HT-29 (cell line): Measurements from ENCODE around the gene IGSF21. TPM values are rescaled to one million over a fixed set of nuclear protein-coding genes. Genes with fewer than 3 reads are reported as not detected.

ENCODE experiments used
- DNase-seq: peaks from one replicate; pipeline ENCODE4 v3.0.0-alpha.2; 2015; ENCODE audit warnings: low spot score
- total RNA-seq: library from RNA; depleted of rRNA; stranded (reverse); fragments of >200 nt; shearing (Covaris generic); gene quantifications from 2 replicates; pipeline ENCODE4 v1.2.3, GENCODE V29; 2014

IGSF21 gene
- total RNA-seq, 1 experiment from 2014 or later = not detected

GRCh38 chr1:18205319-18205718 is 97.7 kb downstream of the IGSF21 start:
- DNase-seq = no peak

- DNase-seq = no peak
These were observed 104.2 kb downstream of the IGSF21 start for GRCh38 chr1:18211764-18212163.

GRCh38 chr1:18217398-18218043 is 109.9 kb downstream of the IGSF21 start:
- DNase-seq = peak; percentile 45

- no peak for DNase-seq
These were observed 122.0 kb downstream of the IGSF21 start for GRCh38 chr1:18229625-18230024.

GRCh38 chr1:18230321-18230720 is 122.7 kb downstream of the IGSF21 start:
- no peak for DNase-seq

- DNase-seq = no peak
These were observed 123.2 kb downstream of the IGSF21 start for GRCh38 chr1:18230840-18231239.

GRCh38 chr1:18232052-18232451 is 124.5 kb downstream of the IGSF21 start:
- DNase-seq = no peak

- no peak for DNase-seq
These were observed 125.7 kb downstream of the IGSF21 start for GRCh38 chr1:18233176-18233864.

GRCh38 chr1:18234790-18235242 is 127.2 kb downstream of the IGSF21 start:
- peak; percentile 87 for DNase-seq

GRCh38 chr1:18237371-18237770 is 129.8 kb downstream of the IGSF21 start:
- DNase-seq = no peak

- no peak for DNase-seq
These were observed 130.6 kb downstream of the IGSF21 start for GRCh38 chr1:18238190-18238589.

- no peak for DNase-seq
These were observed 132.1 kb downstream of the IGSF21 start for GRCh38 chr1:18239671-18240070.

- peak; percentile 5 for DNase-seq
These were observed 133.3 kb downstream of the IGSF21 start for GRCh38 chr1:18240906-18241305.

- DNase-seq = no peak
These were observed 134.3 kb downstream of the IGSF21 start for GRCh38 chr1:18241891-18242290.

GRCh38 chr1:18243503-18244175 is 136.0 kb downstream of the IGSF21 start:
- DNase-seq = no peak

- DNase-seq = no peak
These were observed 137.2 kb downstream of the IGSF21 start for GRCh38 chr1:18244762-18245161.

GRCh38 chr1:18245647-18246046 is 138.0 kb downstream of the IGSF21 start:
- DNase-seq = no peak

- peak; percentile 2 for DNase-seq
These were observed 138.9 kb downstream of the IGSF21 start for GRCh38 chr1:18246543-18246942.

GRCh38 chr1:18247151-18247550 is 139.6 kb downstream of the IGSF21 start:
- DNase-seq = no peak

- no peak for DNase-seq
These were observed 142.0 kb downstream of the IGSF21 start for GRCh38 chr1:18249631-18250030.

- no peak for DNase-seq
These were observed 145.5 kb downstream of the IGSF21 start for GRCh38 chr1:18253093-18253492.
